Activated CD4-positive, alpha-beta T cell treated with anti-CD3 and anti-CD28 coated beads, Interleukin-2, amount 50 U/mL, for 48 hours (primary cell): ENCODE results near the gene ITPRIPL1.

ENCODE experiments used
- DNase-seq, 2 experiments: peaks; one replicate each; pipeline ENCODE4 v3.0.0-alpha.2; 2020

Gene ITPRIPL1

DNA sequence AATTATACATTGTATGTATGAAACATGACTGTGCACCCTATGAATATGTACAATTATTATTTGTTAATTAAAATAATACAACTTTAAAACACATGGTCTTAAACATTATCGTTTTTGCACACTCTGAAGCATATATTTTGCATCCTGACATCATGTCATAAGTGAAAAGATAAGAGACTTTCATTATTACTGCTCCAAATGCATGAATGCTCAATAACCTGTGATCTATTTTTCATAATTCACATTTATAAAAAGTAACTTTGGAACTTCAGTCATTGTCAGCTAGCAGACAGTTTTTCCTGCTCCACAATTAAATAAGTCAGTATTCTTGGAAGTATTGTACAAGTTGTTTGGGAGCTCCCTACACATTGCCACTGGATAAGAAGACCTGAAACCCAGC, 1.3 kb upstream of the ITPRIPL1 start:
- DNase-seq = no peak

DNA sequence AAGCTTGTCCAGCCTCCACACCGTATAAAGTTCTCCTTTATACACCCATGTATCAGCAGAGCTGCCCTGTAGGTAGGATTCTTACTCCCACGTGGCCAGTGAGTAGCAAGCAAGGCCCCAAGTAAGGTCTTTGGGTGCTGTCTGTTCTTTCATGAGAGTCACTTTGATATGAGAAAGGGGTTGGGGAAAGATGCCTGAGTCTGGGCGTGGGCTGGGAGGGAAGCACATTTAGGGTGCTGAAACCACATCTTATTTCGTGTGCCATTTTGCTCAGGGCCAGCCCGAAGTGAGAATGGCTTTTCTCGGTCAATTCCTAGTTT, 436 bp upstream of the ITPRIPL1 start:
- DNase-seq = peak in 1 of 2 experiments; percentile 49

DNA sequence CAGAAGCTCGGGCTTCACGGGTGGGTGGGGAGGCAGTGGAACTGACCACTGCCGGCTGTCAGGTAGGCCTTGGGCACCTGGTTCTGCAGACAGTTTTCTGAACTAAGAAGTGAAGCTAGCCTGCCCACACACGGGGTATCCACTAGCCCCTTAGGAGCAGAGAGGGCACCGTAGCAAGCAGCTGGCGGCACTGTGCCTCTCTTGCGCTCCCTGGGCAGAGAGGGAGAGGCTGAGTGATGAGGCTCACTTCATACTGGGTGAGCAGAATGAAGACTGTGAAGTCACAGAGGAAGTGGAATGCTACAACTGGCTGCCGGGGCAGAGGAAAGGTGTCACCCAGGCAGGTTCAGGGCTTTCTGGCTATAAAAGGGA, 753 bp downstream of the ITPRIPL1 start:
- DNase-seq = peak; percentile 42 to 53

DNA sequence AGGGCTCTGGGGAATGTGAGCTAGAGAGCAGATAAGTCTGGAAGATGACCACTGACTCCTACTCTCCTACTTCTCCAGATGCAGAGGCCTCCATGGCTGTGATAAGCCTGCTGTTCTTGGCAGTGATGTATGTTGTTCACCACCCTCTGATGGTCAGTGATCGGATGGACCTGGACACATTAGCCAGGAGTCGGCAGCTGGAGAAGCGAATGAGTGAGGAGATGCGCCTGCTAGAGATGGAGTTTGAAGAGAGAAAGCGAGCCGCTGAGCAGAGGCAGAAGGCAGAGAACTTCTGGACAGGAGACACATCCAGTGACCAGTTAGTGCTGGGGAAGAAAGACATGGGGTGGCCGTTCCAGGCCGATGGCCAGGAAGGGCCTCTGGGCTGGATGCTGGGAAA, 1.4 kb downstream of the ITPRIPL1 start:
- DNase-seq = no peak

DNA sequence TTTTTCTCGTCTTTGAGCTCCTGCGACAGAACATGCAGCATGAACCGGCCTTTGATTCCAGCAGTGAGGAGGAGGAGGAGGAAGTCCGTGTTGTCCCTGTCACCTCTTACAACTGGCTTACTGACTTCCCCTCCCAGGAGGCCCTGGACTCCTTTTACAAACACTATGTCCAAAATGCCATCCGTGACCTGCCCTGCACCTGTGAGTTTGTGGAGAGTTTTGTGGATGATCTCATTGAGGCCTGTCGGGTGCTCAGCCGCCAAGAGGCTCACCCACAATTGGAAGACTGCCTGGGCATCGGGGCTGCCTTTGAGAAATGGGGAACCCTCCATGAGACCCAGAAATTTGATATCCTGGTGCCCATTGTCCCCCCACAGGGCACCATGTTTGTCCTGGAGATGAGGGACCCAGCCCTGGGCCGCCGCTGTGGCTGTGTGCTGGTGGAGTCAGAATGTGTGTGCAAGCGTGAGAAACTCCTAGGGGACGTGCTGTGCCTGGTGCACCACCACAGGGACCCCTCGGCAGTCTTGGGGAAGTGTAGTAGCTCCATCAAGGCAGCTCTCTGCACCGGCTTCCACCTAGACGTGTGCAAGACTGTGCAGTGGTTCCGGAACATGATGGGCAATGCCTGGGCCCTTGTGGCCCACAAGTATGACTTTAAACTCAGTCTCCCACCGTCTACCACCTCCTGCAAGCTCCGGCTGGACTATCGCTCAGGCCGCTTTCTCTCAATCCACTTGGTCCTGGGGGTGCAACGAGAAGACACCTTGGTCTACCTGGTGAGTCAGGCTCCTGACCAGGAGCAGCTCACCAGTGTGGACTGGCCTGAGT, 2.1 kb downstream of the ITPRIPL1 start:
- DNase-seq = no peak

DNA sequence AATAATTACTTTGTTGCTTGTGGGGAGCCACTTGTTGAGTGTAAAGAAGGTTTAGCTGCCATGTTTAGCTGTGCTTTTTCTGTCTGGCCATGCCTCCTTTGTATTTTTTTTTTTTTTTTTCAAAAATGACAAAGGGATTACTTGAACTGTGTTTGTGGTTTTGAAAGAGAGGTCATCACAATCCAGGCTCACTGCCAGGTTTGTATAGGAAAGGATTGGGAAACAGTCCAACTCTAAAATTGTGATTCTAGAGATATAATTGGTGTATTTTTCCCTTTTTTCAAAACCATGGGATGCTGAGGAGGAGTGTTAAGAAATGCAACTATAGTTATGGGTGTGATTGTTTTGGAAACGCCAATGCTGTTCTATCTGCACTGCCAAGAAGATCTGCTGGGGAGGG, 4.3 kb downstream of the ITPRIPL1 start:
- DNase-seq = no peak

DNA sequence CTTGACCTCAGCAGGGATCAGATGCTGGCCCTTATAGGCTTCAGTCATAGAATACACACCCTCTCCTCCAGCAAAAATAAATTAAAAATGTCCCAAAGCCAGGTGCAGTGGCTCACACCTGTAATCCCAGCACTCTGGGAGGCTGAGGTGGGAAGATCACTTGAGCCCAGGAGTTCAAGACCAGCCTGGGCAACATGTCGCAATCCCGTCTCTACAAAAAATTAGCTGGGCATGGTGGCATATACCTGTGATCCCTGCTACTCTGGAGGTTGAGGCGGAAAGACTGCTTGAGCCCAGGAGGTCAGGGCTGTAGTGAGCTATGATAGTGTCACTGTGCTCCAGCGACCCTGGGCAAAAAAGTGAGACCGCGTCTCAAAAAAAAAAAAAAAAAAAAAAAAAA, 4.8 kb downstream of the ITPRIPL1 start:
- no peak for DNase-seq

DNA sequence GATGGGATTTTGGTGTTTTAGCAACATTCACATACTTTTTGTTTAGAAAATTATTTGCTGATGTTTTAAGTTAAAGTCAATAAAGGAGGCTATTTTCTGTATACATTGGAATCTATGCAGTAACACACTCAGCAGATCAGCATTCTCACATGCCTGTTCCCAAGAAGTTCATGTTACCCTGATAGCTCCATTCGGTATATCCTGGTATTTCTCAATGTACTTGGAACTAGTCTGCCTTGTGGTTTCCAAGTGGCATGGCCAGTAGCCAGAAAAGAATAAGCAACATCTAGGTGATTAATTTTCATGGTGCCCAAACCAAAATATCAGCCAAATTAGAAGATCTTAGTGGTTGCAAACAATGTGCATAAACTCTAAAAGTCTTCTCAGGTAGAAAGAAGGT, 5.3 kb downstream of the ITPRIPL1 start:
- DNase-seq = no peak

DNA sequence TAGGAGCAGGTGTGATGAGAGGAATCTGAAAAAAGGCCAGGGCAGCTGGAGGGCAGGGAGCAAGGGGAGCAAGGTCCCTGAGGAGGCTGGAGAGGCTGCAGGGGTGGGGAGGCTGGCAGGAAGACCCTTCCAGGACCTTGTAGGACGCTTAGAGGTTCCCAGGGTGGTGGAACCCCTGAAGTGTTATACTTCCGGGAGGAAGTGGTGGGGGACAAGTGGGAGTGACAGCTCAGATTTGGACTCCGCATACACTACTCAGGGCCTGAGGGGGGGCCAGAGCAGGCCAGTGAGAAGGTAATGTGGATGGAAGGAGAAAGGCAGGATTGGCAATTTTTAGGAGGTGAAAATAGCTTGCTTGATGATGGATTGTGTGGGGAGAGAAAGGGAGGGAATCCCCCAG, 8.6 kb downstream of the ITPRIPL1 start:
- DNase-seq = no peak

DNA sequence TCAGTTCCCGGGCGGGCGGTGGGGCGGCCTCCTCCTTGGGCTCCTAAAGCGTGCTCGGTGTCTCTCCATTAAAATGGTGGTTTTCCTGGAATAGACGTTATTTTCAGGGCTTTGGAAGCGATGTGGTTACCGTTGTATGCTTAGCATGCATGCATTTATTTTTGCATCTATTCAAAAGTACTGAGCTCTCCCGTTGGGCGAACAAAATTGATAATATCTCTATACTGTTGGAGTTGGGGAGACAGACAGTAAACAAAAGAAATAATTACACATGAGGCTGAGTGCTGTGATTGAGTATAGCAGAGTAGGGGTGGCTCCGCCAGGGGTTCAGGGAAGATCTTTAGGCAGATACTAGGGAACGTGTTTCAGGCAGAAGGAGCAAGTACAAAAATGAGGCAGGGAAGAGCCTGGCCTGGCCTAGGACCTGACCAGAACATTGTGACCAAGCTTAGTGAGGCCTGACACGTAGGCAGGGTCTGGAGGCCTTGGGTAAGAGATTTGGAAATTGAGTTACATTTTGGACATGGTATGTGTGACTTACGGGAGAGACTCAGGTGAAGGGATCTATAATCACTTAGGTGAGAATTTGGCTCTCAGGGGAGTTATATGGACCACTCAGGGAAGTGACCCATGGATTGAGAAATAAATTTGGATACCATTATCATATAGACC, 11.1 kb downstream of the ITPRIPL1 start:
- DNase-seq = no peak

DNA sequence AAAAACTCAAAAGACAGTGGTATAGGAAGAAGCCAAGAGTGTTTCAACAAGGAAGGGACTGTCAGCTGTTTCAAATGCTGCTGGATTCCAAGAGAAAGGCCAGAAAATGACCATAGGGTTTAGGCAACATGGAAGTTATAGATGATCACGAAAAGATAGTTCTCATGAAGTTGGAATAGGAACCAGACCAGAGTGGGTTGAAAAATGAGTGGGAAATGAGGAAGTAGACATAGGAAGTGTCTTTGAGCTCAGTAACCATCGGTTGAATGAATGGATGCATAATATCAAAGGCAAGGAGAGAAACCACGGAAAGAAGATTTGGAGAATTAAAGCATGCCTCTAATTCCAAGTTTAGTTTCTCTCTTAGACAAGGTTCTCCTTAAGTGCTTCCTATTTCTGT, 11.8 kb downstream of the ITPRIPL1 start:
- DNase-seq = no peak

DNA sequence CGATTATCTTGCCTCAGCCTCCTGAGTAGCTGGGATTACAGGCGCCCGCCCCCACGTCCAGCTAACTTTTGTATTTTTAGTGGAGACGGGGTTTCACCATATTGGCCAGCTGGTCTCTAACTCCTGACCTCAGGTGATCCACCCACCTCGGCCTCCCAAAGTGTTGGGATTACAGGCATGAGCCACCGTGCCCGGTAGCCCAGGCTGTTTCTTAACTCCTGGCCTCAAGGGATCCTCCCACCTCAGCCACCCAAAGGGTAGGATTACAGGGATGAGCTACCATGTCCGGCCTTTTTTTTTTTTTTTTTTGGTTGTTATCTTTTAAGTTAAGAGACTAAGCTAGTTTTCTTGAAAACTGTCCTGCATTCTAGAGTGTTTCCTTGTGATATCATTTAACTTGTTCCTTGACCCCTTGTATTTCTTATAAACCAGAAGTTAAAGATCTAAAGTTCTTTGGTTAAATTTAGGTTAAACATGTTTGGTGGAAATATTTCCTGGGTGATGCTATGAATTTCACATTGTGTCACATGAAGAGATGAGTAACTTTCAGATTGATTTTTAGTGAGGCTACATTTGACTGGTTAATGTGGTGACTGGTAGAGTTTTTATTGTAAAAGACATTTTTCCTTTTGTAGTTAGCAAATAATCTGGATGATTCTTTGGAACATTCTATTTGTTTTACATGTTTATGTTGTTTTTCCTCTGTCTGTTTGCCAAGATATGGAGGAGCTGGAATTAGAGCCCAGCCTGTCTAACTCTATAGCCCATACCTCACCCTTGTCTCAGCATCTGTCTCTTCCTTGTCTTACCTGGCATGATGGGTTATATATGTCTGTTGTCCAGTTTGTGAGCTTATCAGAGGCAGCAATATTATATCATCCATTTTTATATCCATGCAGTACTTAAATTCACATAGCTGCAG, 15.6 kb downstream of the ITPRIPL1 start:
- DNase-seq = no peak

DNA sequence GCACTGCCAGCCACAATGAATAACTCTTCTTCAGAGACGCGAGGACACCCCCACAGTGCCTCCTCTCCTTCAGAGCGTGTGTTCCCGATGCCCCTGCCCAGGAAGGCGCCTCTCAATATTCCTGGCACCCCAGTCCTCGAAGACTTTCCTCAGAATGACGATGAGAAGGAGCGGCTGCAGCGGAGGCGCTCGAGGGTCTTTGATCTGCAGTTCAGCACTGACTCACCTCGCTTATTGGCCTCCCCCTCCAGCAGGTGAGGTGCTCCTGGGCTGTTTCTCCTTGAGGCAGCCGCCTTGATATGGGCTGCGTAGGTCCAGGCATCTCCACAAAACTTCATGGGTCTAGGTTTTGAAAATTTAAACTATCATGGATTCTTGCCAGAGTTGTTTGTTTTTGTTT, 16.5 kb downstream of the ITPRIPL1 start:
- DNase-seq = no peak

DNA sequence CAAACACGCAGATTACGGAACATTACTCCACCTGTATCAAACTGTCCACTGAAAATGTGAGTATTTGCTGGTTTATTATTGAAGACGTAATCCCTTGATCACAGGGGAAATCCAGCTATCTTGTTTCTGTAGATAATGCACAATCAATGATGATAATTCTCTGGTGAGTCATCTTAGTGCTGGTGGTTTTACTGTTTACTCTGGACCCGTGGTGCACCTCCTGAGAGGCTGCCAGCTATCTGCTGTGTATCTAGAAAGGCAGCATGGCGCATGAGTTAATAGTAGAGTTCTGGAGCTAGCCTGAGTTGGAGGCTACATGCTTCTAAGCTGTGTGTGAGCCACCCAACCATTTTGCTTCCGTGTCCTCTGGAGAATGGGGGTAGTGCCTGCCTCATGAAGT, 17.0 kb downstream of the ITPRIPL1 start:
- peak; percentile 40 to 53 for DNase-seq

DNA sequence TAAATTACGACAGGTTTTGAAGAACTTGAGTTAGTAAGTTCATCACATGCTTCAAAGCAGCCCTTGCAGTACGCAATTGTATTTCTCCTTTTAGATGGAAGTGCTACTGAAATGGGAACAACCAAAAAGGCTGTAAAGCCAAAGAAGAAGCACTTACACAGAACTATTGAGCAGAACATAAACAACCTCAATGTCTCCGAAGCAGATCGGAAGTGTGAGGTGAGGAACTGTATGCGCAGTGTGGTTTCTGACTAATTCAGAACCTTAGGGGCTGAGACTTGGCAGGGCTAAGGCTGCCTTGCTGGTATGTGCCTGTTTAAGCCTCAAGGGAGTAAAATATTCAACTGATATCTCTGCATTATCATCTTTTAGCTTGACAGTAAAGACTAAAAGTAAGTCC, 18.9 kb downstream of the ITPRIPL1 start:
- peak; percentile 44 to 52 for DNase-seq

DNA sequence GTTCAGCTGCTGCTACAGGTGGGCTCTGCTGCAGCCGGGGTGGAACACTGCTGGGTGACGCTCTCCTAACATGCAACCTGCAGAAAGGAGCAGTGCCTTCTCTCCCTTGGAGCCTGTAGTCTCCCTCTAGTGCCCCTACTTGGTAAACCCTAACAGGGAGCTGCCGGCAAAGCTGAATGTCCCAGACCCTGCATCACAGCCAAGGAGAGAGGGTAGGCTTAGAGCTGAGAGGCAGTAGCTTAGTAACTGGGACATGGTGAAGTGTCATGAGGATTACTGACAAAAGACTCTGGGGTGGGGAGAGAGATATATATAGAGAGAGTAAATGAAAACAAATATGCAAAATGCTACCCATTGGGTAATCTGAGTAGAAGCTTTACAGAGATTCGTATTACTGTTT, 20.3 kb downstream of the ITPRIPL1 start:
- DNase-seq = no peak

DNA sequence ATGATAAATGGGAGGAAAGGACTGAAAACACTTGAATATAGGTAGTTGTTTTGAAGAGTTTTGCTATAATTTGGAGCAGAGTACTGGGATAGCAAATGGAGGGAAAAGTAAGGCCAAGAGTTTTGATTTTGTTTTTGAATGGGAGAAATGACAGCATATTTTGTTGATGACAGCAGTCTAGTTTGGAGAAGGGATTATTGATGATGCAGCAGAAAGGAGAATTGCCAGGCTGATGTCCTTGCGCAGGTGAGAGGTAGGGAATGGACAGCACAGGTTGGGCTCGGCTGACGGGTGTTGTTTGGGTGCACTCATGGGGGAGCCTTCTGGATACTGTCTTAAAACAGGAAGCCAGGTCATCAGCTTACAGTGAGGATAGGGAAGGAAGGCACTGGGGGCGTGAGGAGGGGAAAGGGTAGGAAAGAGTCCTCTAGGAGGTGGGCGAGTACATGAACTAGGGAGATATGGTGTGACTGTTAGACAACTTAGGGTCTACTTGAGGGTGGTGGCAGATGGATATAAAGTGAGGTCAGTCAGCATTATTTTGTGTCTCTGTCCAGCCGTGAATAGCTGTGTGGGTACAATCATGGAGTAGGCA, 20.8 kb downstream of the ITPRIPL1 start:
- DNase-seq = no peak

DNA sequence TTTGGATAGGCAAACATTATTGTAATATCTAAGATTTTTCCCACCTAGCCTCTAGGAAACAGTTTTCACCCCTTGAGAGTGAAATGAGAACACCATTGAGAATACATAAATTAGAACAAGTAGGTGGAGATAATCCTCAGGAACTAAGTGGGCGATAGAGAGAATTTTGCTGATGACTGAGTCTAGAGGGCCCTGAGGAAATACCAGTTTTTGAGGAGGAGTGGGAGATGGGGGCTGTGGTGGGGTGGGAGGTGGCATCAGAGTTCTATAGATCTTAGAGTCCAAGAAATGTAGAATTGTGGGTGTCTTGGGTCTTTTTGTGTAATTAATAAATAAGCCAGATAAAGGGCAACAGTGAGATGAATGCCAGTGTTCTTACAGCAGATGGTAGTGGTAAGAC, 22.3 kb downstream of the ITPRIPL1 start:
- no peak for DNase-seq

DNA sequence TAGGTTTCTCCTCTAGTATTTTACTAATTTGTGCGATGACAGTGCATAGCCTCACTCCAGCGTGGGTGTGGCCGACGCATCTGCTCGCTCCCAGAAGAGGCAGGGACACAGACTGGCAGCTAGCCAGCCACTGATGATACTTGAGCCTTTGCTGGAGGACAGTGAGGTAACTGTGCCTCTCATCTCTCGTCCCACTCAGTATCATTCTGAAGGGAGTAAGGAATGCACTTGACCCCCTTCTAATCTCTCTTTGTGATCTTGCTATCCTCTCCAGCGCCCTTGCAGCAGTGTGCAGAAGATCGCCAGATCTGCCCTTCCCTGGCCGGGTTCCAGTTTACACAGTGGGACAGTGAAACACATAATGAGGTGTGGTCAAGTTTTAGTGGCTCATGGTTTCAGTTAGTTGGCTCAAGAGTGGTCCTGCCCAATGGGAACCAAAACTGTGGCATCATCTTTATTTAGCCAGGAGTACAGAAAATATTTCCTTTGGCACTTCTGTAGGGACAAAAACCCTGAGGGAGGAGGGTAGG, 28.0 kb downstream of the ITPRIPL1 start:
- no peak for DNase-seq

DNA sequence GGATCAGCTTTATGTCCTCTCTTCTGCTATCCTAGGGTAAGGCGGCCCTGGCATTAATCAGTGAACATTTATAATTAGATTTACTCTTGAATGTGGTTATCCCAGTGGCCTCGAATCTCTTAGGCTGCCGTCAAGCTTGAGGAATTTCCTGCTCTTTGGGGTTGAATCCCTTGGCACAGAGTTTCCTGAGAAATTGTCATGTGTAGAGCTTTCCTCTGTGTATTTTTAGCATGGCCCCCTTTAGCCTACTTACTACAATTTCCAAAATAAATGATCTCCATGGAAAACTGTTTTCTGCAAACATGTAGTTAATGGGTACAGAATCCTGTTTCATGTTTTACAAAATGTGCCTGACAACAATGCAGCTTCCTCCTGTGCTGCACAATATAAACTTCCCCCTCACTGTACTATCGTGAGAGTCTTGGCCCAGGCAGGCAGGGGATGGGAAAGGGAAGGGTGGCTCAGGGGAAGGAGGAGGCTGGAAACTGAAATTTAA, 28.5 kb downstream of the ITPRIPL1 start:
- DNase-seq = no peak

DNA sequence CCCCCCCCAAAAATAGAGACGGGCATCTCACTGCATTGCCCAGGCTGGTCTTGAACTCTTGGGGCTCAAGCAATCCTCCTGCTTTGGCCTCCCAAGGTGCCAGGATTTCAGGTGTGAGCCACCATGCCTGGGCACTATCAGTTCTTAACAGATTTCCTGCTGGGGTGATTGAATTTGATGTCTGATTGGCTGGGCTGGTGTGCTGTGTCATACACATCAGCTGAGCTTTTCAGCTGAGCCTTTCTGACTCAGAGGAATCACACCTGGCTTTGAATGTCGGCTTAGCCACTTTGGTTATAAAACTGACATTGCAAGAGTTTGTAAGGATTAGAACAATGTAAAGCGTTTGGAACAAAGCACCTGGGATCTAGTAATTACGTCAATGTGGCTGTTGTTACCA, 29.4 kb downstream of the ITPRIPL1 start:
- DNase-seq = no peak

DNA sequence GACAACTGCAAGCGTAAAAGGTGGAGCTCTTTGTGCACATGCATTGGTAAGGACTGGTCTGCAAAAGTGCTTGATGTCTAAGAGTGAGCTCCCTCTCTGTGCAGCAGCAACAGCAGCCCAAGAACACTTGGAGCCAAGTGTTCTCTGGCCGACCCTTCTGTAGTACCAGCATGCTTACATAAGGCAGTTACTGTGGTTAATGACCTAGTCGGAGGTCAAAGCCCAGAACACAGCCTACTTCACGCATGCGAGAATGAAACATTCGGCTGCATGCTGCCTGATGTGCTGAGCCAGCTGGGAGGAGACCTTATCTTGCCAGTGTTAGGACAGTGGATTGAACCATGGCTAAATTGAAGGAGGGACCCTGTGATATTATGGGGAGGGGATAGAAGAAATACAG, 31.8 kb downstream of the ITPRIPL1 start:
- DNase-seq = no peak

DNA sequence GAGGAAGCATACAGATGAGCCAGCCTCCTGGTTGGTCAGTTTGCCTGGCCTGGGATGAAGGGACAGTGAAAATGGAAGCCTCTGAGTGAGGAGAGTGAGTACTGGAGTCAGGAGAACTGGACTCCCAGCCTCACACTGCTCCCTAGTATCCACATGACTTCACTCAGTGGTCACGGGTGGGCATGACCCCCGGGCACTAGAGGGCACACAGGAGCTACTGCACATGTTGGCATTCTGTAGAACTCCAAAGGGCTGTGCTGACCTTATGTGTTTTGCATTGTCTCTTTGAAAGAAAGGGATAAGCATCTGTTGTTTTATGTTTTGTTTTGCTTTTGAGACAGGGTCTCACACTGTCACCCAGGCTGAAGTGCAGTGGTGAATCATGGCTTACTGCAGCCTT, 34.2 kb downstream of the ITPRIPL1 start:
- no peak for DNase-seq
